NCI-H128 (cell line): ENCODE data around the gene CENPX.

ENCODE experiments used
- DNase-seq: peaks from one replicate; lab custom pipeline; 2025; ENCODE audit not compliant: unreplicated experiment; lab: John Stamatoyannopoulos, UW

Gene CENPX

GRCh38 chr17:82055023-82055964 is 32.6 kb upstream of the CENPX start:
- no peak for DNase-seq

DNA sequence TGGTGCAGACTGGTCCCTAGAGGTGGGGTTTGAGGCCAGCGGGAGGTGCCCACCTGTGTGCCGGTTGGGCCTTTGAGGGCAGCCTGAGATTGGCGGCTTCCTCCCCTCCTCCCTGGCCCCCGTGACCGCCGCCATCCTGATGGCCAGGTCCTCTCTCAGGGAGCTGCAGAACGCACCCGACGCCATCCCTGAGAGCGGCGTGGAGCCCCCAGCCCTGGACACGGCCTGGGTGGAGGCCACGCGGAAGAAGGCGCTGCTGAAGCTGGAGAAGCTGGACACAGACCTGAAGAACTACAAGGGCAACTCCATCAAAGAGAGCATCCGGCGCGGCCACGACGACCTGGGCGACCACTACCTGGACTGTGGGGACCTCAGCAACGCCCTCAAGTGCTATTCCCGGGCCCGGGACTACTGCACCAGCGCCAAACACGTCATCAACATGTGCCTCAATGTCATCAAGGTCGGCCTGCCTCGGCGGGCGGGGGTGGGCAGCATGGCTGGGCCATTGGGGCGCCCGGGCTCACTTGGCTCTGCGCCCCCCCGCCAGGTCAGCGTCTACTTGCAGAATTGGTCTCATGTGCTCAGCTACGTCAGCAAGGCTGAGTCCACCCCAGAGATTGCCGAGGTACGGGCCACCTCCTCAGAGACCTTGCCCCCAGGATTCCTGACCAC is 31.8 kb upstream of the CENPX start:
- no peak for DNase-seq

DNA sequence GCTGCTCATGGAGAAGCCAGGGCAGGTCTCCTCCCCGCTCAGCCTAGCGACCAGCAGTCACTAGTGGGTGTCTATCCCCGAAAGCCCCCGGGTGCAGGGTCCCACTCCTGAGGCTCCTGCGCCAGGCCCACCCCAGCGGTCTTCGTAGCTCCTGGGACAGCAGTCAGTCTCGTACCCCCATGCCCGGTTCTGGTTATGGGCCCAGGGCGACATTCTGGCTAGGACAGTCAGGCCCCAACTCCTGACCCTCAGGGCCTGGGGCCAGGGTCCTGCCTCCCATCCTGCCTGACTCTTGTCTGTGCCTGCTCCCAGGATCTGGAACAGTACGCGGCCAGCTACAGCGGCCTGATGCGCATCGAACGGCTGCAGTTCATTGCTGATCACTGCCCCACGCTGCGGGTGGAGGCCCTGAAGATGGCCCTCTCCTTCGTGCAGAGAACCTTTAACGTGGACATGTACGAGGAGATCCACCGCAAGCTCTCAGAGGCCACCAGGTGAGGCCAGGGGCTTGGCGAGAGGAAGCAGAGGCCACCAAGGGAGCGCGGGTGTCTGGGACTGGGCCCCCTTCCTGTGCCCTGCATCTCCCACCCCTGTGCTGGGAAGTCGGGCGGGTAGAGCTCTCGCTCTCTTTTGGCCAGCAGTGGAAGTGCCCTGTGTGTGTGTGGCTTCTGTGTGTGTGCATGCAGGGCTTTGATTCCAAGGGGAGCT is 31.0 kb upstream of the CENPX start:
- DNase-seq: no peak

- DNase-seq: no peak
Observed at GRCh38 chr17:82053130-82053529, 30.5 kb upstream of the CENPX start.

GRCh38 chr17:82052638-82053059 is 30.0 kb upstream of the CENPX start:
- no peak for DNase-seq

- DNase-seq: no peak
Observed at GRCh38 chr17:82051776-82052637, 29.3 kb upstream of the CENPX start, which contains the start of the genes GPS1 and RFNG. GPS1 (plus strand) TSS chr17:82051898; CDS start chr17:82051932, 34 bp downstream. RFNG (minus strand) TSS chr17:82051811; CDS start chr17:82051766, 45 bp downstream.

- no peak for DNase-seq
Observed at GRCh38 chr17:82050761-82051641, 28.3 kb upstream of the CENPX start.

- no peak for DNase-seq
Observed at GRCh38 chr17:82050152-82050760, 27.6 kb upstream of the CENPX start.

DNA sequence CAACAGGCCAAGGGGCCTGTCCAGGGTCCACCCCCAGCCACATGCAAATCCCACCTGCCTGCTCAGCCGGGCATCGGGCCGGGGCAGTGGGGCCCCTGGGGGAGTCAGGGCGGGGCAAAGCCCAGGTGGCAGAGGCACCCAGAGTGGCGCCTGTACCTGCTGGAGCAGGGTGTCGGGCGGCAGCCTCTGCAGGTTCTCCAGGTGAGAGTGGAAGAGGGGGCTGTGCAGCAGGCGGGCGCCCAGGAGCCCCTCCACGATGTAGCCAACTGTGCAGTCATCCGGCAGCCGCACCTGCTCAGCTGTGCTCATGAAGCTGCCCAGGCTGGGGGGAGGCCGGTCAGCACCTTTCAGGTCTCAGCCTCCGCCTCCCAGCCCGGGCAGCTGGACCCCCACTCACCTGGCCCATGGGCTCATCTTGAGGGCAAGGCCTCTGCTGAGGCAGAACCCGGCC is 26.9 kb upstream of the CENPX start:
- DNase-seq: no peak

- DNase-seq: no peak
Observed at GRCh38 chr17:82049106-82049505, 26.4 kb upstream of the CENPX start.

GRCh38 chr17:82048571-82048971 is 25.9 kb upstream of the CENPX start:
- DNase-seq: no peak

DNA sequence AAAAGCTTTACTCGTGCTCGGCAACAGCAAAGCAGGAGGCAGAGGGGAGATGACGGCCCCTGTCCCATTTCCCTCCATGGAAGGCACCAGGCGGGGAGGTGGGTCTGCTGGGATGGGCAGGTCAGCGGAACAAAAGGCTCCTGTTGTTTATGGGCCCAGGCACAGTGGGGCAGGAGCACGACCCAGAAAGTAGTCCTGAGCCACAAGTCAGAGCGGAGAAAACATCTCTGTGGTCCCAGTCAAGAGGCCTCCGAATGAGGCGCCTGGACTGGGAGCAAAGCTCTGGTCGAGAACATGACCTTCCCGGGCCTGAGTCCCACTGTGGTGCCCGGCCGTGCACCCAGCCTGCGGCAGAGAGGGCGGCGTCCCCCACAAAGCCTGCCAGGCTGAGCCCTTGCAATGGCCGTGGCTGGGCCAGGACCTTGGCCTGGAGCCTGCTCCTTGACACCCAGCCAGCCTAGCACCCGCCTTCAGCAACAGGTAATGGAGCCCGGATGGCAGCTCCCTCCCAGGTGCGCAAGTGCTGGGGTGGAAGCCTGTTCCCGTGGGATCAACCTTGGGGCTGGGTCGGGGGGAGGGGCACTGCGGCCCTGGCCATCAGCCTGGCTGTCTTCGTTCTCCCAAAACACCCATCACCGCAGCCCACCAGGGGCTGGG is 25.4 kb upstream of the CENPX start:
- DNase-seq: no peak

DNA sequence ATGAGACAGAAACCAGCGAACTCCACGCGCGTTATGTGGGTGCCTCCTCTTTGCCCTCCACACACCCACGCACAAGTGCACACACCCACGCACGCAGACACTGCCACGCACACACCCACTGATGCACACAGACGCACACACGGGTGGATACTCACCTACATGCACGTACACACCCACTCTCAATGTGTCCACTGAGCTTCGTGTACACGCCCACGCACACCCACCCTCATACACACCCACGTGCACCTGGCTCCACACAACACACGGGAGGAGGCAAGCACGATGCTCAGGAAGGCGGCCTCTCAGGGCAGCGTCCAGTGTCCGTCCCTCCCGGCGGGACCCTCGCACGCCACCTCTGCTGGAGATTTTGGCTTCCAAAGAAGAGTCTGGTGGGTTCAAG is 24.7 kb upstream of the CENPX start:
- no peak for DNase-seq

GRCh38 chr17:82046903-82047302 is 24.2 kb upstream of the CENPX start:
- no peak for DNase-seq

DNA sequence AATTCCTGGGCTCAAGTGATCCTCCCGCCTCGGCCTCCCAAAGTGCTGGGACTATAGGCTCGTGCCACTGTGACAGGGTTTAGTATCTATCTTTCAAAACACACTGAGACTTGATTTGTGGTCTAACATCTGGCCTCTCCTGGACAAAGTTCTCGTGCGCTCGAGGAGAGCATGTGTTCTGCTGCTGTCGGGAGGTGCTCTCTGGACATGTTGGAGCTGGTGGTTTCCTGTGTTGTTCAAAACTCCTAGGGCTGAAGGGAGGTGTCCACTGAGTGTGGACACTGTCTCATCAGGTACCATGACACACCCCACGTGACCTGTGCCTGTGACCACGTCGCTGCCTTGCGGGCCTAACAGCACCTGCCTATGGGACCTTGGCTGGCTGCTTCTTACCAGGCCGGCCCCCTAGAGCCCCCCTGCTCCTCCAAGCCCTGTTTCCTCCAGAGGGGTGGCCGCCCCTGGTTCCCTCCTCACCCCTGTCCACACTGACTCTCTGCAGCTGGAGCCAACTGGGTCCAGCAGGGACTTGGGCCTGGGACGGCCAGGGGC is 23.3 kb upstream of the CENPX start:
- DNase-seq: no peak

GRCh38 chr17:82043507-82043906 is 20.8 kb upstream of the CENPX start:
- DNase-seq: no peak

- no peak for DNase-seq
Observed at GRCh38 chr17:82042649-82043048, 20.0 kb upstream of the CENPX start.

- no peak for DNase-seq
Observed at GRCh38 chr17:82041144-82041814, 18.6 kb upstream of the CENPX start.
